HG03159 (cell line): ENCODE results near the gene COMP.

Experiments used
- ATAC-seq: cut with Tn5 transposase; IDR thresholded peaks from one replicate; pipeline ENCODE4 v1.9.1; 2021; ENCODE audit warnings: mild to moderate bottlenecking, moderate library complexity; ENCODE audit not compliant: unreplicated experiment

The COMP gene

DNA sequence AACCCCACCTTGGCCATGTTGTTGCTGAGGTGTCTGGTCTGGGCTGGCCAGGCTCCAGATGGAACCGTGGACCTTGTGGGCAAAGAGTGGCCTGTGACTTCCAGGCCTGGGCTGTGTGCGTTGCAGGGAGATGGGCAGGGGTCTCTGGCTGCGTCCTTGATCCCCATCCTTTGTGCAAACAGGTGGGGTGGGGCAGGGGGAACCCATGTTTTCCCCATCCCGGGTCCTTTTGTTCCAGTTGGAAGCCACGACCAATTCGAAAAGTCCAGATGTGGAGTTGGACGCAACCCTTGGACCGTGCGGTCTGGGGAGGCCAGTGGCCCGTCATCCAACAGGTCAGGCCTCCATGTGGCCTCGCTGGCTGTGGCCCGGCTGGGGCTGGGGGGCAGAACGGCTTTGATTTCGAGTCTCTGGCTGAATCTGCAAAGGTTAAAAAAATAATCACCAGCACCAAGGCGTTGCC lies 13.1 kb upstream of the COMP start:
- ATAC-seq: no peak

GRCh38 chr19:18803550-18804138 lies 12.5 kb upstream of the COMP start:
- no peak for ATAC-seq

GRCh38 chr19:18802354-18802753 lies 11.2 kb upstream of the COMP start:
- ATAC-seq: no peak

- no peak for ATAC-seq
These were observed 9.5 kb upstream of the COMP start for GRCh38 chr19:18800636-18801035.

- ATAC-seq: no peak
These were observed 9.0 kb upstream of the COMP start for GRCh38 chr19:18800079-18800478.

DNA sequence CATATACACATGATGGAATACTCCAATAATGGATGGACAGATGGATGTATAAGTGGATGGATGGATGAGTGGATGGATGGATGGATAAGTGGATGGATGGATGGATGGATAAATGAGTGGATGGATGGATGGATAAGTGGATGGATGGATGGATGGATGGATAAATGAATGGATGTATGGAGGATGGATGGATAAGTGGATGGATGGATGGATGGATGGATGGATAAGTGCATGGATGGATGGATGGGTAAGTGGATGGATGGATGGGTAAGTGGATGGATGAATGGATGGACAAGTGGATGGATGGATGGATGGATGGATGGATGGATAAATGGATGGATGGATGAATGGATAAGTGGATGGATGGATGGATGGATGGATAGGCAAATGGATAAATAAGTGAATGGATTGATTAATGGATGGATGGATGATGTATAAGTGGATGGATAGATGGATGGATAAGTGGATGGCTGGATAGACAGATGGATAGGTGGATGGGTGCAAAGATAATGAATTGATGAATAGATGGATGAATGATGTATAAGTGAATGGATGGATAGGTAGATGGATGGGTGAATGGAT lies 8.4 kb upstream of the COMP start:
- ATAC-seq: no peak

DNA sequence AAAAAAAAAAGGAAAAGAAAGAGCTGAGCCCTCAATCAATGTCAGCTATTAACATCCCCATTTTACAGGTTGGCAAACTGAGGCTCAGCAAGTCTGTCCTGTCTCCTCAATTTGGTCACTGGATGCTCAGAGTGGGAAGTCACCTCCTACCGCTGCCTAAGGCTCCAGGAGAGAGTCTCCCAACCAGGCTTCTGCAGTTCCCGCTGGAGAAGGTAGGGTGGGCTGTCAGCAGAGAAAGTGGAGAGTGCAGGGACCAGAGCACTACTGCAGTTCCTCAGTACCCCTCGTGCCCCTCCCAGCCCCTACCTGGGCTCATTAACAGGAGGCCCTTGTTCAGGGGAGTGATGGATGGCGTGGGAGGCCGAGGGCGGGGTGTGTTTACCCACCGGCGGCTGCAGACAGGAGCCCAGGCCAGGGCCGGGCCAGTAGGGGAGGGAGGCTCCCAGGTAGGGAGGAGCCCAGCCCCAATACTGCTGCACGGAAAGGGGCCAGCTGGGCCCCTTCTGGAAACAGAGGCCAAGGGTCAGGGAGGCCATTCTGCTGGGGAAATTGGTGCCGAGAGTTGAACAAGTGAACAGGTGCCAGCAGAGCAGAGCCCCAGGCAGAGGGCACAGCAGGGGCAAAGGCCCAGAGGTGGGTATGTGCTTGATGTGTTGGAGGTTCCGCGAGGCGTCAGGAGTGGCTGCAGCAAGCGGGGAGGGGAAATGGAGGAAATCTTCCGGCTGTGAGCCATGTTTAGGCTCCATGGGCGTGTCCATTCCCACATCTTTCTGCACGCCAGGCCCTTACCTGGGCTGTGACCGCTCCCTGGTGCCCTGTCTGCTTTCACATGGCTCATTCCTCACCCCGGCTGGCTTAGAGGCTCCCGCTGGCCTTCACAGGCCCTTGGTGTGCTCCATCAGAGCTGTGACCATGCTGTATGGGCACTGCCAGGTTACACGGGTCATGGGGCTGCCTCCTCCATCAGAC lies 7.6 kb upstream of the COMP start:
- no peak for ATAC-seq

- no peak for ATAC-seq
These were observed 5.1 kb upstream of the COMP start for GRCh38 chr19:18796239-18796638.

DNA sequence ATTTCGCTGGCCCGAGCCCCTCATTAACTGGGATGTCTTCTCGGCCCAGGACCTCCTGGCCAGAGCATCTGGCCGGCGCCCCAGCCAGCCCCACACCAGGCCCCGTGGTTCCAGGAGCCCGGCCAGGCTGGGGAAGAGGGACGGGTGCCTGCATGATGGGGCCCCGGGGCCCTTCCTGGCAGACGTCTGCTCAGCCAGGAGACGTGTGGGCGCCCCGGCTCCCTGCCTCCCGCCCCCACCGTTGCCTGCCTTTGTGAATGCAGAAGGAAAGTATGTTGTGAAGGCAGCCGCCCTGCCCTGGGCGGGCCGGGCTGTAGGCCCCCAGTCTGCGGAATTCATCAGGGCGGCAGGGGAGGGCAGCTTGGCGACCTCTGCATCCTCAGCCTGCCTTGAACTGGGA lies 4.4 kb upstream of the COMP start:
- ATAC-seq: no peak

DNA sequence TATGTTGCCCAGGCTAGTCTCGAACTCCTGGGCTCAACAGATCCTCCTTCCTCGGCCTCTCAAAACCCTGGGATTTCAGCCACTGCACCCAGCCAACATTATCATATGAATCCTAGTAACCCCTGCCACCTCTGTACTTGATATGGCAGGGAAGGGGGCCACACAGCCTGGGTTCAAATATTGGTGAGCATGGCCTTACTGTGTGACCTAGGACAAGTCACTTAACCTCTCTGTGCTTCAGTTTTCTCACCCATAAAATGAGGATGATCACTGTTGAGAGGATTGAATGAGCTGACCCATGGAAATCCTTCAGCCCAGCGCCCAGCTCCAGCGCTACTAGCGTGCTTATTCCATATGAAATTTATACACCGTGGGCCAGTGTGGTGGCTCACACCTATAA lies 3.6 kb upstream of the COMP start:
- ATAC-seq: no peak

DNA sequence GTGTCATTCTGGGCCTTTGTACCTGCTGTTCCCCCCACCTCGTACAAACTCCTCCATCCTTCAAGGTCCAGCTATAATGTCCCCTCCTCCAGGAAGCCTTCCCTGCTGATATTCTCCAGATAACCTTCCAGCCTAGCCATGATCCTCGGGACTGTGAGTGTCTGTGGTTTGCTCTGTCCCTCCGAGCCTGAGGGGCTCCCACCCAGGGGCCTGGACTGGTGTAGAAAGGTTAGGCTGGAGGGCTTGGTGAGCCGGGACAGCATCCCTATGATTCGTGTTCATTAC lies 2.9 kb upstream of the COMP start:
- no peak for ATAC-seq

- ATAC-seq: no peak
These were observed 2.3 kb upstream of the COMP start for GRCh38 chr19:18793144-18794028.

DNA sequence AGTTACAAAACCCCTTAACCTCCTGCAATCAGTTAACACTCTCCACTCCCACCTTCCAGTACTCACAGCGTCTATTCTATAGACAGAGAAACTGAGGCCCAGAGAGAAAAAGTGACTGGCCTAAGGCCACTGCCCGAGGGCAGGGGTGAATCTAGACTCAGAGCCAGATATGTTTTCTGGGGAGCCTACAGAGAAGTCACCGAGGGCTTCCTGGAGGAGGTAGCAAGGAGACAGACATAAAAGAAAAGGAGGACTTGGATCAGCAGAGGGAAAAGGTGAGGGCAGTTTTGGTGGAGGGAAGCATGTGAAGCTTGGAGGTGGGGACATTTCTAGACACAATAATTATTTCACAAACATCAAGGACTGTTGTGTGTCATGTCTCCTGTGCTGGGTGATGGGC lies 1.6 kb upstream of the COMP start:
- ATAC-seq: no peak

GRCh38 chr19:18791315-18791678 lies 192 bp upstream of the COMP start:
- ATAC-seq: no peak

DNA sequence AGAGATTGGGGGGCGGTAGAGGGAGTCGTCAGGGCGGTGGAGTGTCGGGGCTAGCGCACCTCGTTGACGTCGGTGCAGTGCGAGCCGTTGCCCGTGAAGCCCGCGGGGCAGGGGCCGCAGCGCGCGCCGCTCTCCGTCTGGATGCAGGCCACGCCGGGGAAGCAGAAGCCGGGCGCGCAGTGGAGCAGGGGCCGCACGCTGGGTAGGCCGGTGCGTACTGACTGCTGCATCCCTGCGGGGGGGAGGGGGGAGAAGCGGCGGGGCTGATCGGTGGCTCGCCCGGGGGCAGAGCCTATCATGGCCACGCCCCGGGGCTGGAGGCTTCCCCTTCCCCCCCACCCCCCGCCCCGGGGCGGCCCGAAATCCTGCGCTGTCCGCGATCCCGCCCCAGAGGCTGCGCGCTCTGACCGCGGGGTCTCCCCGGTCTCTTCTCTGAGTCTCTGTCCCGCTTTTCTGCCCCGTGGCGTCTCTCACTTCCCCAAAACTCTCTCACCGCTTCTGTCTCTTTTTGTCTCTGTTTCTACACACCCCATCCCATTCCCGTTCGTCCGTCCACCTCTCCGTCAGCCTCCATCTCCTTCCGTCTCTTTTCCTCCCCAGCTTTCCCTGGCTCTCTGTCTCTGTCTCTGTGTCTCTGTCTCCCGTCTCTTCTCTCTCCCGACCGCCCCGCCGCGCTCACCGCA lies 1.1 kb downstream of the COMP start:
- ATAC-seq: no peak

DNA sequence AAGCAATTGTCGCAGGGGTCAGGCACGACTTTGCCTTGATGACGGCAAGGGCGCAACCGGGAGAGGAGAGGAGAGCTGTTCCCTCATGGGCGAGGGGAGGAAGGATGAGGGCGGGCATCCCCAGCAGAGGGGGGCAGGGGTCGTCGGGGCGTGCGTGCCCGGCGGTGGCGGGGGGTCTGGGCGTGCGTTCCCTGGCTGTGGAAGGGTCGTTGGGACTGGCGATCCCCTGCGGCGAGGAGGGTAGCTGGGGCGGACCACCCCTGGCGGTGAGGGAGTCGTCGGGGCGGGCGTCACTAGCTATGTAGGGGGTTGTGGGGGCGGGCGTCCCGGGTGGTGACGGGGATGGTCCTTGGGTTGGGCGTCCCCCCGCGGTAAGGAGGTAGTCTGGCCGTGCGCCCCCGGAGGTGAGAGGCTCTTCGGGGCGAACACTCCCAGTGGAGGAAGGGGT lies 1.7 kb downstream of the COMP start:
- no peak for ATAC-seq

DNA sequence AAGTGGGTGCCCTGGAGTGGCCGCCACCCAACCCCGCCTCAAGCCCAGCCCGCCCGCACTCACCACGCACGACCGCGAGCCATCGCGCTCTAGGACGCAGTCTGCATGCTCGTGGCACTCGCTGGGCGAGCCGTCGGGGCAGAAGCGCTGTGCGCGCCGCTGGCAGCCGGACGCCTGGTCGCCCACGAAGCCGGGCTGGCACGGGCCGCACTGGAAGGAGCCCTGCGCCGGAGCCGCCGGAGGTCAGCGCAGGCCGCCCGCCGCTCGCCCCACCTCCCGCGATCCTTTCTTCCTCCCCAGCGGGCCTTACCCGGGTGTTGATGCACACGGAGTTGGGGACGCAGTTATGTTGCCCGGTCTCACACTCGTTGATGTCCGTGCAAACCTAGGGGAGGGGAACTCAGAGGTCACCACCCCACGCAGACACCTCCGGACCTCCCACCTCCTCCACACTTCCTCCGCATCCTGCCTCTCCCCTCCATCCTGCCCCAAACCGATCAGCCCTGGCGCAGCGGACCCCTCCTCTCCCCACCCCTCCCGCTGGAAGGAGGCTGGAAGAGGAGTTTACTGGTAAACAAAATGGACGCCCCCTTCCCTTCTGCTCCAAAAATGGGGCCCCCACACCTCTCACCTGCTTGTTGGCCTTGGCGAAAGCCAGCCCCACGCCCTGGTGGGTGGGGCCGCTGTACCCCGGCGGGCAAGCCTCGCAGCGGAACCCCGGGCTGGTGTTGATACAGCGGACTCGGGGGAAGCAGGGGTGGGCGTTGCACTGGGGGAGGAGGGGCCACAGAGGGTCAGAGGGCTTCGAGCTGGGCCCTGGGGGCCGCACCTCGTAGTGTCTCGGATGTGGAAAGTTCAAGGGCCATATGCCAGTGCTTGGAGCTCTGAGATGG lies 2.3 kb downstream of the COMP start:
- ATAC-seq: no peak

DNA sequence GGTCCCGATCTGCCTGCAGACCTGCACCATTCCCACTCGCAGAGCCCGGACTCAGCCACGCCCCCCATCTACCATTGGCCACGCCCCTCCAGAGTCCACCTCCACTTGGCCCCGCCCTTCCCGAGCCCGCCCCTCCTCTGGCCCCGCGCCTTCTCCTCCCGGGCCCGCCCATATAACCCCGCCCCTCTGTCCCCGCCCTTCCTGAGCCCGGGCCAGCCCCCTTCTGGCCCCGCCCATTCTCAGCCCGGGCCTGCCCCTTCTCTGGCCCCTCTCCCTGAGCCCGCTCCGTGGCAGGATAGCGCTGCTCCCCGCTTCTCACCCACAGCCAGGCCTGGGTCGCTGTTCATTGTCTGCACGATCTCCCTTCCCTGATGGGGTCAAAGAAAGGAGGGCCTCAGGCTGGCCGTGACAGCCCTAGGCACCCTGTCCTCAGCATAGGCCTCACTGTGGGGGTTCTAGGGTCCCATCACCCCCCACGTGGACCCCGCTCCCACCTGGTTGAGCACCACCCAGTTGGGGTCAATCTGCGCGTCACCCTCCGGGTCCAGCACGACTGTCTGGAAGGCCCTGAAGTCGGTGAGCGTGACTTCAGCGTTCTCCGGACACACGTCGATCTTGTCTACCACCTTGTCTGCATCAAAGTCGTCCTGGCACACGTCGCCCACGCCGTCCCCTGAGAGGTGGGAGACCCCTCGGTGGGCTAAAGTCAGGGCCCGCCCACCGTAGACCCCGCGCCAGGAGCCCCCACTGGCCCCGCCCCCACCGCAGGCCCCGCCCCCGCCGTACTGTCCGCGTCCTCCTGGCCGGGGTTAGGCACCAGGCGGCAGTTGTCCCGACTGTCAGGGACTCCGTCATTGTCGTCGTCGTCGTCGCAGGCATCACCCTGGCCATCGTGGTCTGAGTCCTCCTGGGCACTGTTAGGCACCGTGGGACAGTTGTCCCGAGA lies 5.7 kb downstream of the COMP start:
- no peak for ATAC-seq

DNA sequence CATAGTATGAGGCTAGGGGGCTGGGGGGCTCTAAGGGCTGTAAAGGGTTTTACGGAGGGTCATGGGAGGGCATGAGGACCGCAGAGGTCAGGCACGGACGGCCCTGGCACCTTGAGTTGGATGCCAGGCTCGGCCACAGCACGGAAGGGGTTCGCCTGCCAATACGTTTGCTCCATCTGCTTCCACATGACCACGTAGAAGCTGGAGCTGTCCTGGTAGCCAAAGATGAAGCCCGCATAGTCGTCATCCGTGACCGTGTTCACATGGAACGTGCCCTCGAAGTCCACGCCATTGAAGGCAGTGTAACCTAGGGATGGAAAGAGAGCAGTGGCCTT lies 6.4 kb downstream of the COMP start:
- no peak for ATAC-seq
